HG02981 (cell line): Measurements from ENCODE around the gene ZNF283.
"Not testable (repeated sequence)": the region's sequence is repeated elsewhere in the genome, so short reads cannot be mapped to it uniquely, and the experiment has no call there.

ENCODE experiments used
- ATAC-seq: cut with Tn5 transposase; IDR thresholded peaks from one replicate; pipeline ENCODE4 v1.9.1; 2021; ENCODE audit warnings: mild to moderate bottlenecking, moderate library complexity; ENCODE audit not compliant: unreplicated experiment

ZNF283 gene

GRCh38 chr19:43798546-43799409 lies 28.3 kb upstream of the ZNF283 start:
- no peak for ATAC-seq

GRCh38 chr19:43799502-43800142 lies 27.5 kb upstream of the ZNF283 start:
- ATAC-seq: no peak

- ATAC-seq: no peak
These were observed 24.7 kb upstream of the ZNF283 start, which contains the start of gene LYPD5 for GRCh38 chr19:43802216-43802951. LYPD5 (minus strand) TSS chr19:43802447; CDS start chr19:43802380, 67 bp downstream.

- no peak for ATAC-seq
These were observed 22.7 kb upstream of the ZNF283 start for GRCh38 chr19:43804432-43804831.

- ATAC-seq: not testable (repeated sequence)
These were observed 20.7 kb upstream of the ZNF283 start for GRCh38 chr19:43806401-43806800.

GRCh38 chr19:43806848-43807247 lies 20.3 kb upstream of the ZNF283 start:
- no peak for ATAC-seq

- no peak for ATAC-seq
These were observed 19.5 kb upstream of the ZNF283 start for GRCh38 chr19:43807651-43808050.

GRCh38 chr19:43809762-43810696 lies 17.1 kb upstream of the ZNF283 start:
- no peak for ATAC-seq

GRCh38 chr19:43811837-43812236 lies 15.3 kb upstream of the ZNF283 start:
- no peak for ATAC-seq

GRCh38 chr19:43812259-43812658 lies 14.9 kb upstream of the ZNF283 start:
- ATAC-seq: no peak

- no peak for ATAC-seq
These were observed 14.4 kb upstream of the ZNF283 start for GRCh38 chr19:43812688-43813087.

- ATAC-seq: no peak
These were observed 12.3 kb upstream of the ZNF283 start for GRCh38 chr19:43814663-43815352.

GRCh38 chr19:43817454-43817853 lies 9.7 kb upstream of the ZNF283 start:
- ATAC-seq: not testable (repeated sequence)

GRCh38 chr19:43818500-43818899 lies 8.6 kb upstream of the ZNF283 start:
- no peak for ATAC-seq

GRCh38 chr19:43820098-43820883 lies 6.8 kb upstream of the ZNF283 start:
- no peak for ATAC-seq

- ATAC-seq: no peak
These were observed 6.3 kb upstream of the ZNF283 start for GRCh38 chr19:43820884-43821215.

GRCh38 chr19:43823856-43824255 lies 3.3 kb upstream of the ZNF283 start:
- ATAC-seq: not testable (repeated sequence)

- not testable (repeated sequence) for ATAC-seq
These were observed 2.5 kb upstream of the ZNF283 start for GRCh38 chr19:43824572-43824971.

- ATAC-seq: no peak
These were observed 12.0 kb downstream of the ZNF283 start for GRCh38 chr19:43839139-43839538.
